ENCODE results near the gene CD177. TPM values are rescaled to one million over a fixed set of nuclear protein-coding genes. Genes with fewer than 3 reads are reported as not detected.

CD177 gene, protein sequence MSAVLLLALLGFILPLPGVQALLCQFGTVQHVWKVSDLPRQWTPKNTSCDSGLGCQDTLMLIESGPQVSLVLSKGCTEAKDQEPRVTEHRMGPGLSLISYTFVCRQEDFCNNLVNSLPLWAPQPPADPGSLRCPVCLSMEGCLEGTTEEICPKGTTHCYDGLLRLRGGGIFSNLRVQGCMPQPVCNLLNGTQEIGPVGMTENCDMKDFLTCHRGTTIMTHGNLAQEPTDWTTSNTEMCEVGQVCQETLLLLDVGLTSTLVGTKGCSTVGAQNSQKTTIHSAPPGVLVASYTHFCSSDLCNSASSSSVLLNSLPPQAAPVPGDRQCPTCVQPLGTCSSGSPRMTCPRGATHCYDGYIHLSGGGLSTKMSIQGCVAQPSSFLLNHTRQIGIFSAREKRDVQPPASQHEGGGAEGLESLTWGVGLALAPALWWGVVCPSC
- 3.0 TPM for total RNA-seq
- 0.22 TPM for polyA plus RNA-seq

DNA sequence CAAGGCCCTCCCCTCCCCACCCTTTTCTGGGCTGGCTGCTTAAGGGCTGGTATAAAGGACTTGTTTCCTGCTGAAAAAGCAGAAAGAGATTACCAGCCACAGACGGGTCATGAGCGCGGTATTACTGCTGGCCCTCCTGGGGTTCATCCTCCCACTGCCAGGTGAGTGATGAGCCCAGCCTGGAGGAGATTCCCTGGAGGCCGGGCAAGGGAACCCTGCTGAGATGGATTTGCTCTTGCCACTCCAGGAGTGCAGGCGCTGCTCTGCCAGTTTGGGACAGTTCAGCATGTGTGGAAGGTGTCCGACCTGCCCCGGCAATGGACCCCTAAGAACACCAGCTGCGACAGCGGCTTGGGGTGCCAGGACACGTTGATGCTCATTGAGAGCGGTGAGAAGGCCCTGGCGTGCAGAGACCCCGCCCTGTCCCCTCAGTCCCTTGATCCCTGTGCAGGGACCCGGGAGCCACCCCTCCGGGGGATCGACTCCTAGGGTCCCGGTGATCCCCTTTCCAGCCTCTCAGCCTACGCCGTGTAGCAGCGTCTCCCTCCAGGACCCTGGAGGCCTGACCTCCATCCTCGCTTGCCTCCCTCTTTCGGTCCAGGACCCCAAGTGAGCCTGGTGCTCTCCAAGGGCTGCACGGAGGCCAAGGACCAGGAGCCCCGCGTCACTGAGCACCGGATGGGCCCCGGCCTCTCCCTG is at the start of gene CD177:
Gene CD177 (plus strand): TSS at position 81 of the 699 bp plus-strand sequence. CDS start 29 bp downstream, at position 110.
- DNase-seq (ENCODE audit: extremely low spot score), result no peak
- 14% methylated on average over 27 of the region's 27 CpGs for WGBS
- Histone ChIP-seq H3K36me3 (ENCODE audit: insufficient read depth) (no peaks in the 10 kb centered on the region), H3K27ac (ENCODE audit: low read depth) (no peak within 1 kb of the TSS), H3K4me3 (ENCODE audit: low read depth, low read length) (no peak within 1 kb of the TSS), H3K4me1 (ENCODE audit: insufficient read depth) (no peaks in the 10 kb centered on the region)

DNA sequence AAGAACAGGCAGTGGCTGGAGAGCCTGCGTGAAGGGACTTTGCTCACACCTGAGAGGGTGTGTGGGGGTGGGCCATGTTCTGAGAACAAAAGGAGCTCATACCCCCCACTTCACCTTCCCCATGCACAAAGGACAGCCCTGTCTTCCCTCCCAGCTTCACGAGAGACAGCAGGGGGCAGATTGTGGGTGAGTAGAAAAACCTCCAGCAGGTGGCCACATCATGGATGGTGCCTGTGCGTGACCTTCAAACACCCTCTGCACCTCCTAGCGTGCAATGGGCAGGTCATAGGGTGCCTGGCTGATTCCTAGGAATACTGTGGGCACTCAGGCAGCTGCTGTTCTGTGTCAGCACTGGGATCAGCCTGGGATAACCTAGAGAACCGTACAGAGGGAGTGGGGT is 47.8 kb upstream of the CD177 start:
- Histone ChIP-seq H3K4me3 (ENCODE audit: low read depth, low read length) (no peak overlapping the region), H3K36me3 (ENCODE audit: insufficient read depth) (no peaks in the 10 kb centered on the region), H3K27ac (ENCODE audit: low read depth) (no peak overlapping the region), H3K4me1 (ENCODE audit: insufficient read depth) (no peaks in the 10 kb centered on the region)
- WGBS, result 59% methylated on average over 5 of the region's 5 CpGs
- no peak for DNase-seq (ENCODE audit: extremely low spot score)

DNA sequence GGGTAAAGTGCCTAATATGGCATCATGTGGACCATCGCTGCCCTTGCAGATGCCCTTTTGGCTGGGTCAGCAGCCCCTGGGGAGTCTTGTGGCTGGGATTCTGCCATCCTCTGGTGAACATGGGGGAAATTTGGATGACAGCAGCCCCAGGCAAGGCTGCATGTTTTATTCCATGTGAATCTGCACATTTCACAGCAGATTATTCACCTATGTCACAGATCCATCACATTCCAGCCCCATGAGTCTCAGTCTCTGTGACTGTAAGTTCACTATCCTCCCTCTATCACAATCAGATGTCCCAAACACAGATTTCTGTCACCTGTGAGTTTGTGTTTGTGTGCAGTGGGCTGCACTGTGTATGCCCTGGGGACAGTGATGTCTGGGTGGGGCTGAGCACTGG is 47.4 kb upstream of the CD177 start:
- no peak for DNase-seq (ENCODE audit: extremely low spot score)
- Histone ChIP-seq H3K4me3 (ENCODE audit: low read depth, low read length) (no peak overlapping the region), H3K27ac (ENCODE audit: low read depth) (no peak overlapping the region), H3K36me3 (ENCODE audit: insufficient read depth) (no peaks in the 10 kb centered on the region), H3K4me1 (ENCODE audit: insufficient read depth) (no peaks in the 10 kb centered on the region)
- 90% methylated on average over 1 of the region's 1 CpG for WGBS

DNA sequence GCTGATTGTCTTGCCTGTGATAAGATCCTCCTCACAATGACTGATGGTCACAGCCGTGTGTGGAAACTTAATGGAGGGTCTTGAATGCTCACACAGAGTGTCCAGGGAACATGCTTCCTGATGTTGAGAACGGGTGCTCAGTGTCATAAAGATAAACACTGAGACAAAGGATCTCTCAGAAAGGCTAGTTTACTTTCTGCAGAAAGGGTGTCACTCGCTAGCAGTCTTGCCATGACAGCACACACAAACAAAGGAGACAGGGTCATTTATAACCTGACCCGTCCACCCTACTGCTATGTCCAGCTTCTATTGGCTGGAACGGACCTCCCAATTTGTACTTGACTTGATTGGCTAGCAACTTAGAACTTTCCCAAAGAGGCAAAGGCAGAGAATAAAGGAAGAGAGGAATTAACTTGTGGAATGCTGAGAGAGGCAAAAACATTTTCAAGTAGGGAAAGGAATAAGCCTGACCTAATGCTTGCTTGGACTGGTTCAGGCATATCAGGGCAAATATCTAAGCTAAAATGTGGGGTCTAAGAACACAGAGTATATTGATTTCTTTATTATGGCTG is 45.2 kb upstream of the CD177 start:
- no peaks in the 10 kb centered on the region for H3K36me3 ChIP-seq (ENCODE audit: insufficient read depth)
- 53% methylated on average over 5 of the region's 5 CpGs for WGBS
- no peak overlapping the region for H3K4me3 ChIP-seq (ENCODE audit: low read depth, low read length)
- H3K27ac ChIP-seq (ENCODE audit: low read depth), result no peak overlapping the region
- no peaks in the 10 kb centered on the region for H3K4me1 ChIP-seq (ENCODE audit: insufficient read depth)
- no peak for DNase-seq (ENCODE audit: extremely low spot score)

DNA sequence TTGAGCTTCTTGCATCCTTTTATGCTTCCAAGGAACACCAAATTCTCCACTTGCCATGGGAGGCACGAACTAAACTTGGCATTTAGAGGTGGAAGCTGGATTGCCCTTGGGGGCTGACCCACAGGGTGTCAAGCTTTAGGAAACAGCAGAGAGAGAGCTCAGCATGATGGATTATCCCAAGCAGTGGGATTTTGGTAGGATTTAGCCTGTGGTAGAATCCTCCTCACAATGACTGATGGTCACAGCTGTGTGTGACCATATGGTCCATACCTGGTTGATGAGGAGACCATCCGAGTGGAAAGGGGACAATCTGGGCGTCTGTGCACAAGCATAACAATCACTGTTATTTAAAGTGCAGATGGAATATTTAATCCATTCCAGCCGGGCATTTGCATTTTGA is 44.0 kb upstream of the CD177 start:
- H3K4me1 ChIP-seq (ENCODE audit: insufficient read depth), result no peaks in the 10 kb centered on the region
- no peak for DNase-seq (ENCODE audit: extremely low spot score)
- 63% methylated on average over 4 of the region's 4 CpGs for WGBS
- no peak overlapping the region for H3K4me3 ChIP-seq (ENCODE audit: low read depth, low read length)
- no peaks in the 10 kb centered on the region for H3K36me3 ChIP-seq (ENCODE audit: insufficient read depth)
- H3K27ac ChIP-seq (ENCODE audit: low read depth), result no peak overlapping the region

DNA sequence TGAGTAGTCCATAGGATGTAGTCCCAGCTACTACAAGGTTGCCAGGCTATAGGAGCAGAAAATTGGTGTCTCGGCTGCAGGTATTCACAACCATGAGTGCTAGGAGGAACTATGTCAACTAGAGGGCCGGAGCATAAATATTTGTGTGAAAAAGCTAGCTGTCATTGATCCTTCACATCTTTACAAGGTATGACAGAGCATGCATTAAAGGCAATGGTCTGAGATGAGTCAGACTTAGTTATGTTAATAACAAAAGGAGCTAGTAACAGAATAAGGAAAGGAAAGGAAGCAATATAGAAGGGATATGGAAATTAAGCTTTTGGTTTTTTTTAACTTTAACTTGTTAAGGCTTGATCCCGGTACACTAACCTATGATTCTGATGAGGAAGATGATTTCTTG is 43.3 kb upstream of the CD177 start:
- 79% methylated on average over 3 of the region's 3 CpGs for WGBS
- Histone ChIP-seq H3K4me3 (ENCODE audit: low read depth, low read length) (no peak overlapping the region), H3K36me3 (ENCODE audit: insufficient read depth) (no peaks in the 10 kb centered on the region), H3K4me1 (ENCODE audit: insufficient read depth) (no peaks in the 10 kb centered on the region), H3K27ac (ENCODE audit: low read depth) (no peak overlapping the region)
- DNase-seq (ENCODE audit: extremely low spot score), result no peak

DNA sequence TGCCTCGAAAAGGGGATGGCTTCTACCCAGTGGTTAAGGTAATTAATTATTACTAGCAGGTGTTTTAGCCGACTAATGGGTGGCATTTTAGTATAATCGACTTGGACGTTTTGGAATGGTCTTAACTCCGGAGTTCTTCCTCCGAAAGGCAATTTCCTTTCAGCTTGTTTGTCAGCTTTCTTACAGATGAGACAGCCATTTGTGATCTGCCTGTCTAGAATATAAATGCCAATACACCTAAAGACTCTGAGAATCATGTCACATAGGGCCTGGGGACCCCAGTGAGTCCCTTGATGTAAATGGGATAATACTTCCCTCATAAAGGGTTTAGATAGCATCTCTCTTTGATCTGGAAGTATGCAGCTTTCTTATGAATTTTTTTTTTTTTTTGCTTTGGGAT is 42.2 kb upstream of the CD177 start:
- 79% methylated on average over 6 of the region's 6 CpGs for WGBS
- Histone ChIP-seq H3K4me1 (ENCODE audit: insufficient read depth) (no peaks in the 10 kb centered on the region), H3K36me3 (ENCODE audit: insufficient read depth) (no peaks in the 10 kb centered on the region), H3K4me3 (ENCODE audit: low read depth, low read length) (no peak overlapping the region), H3K27ac (ENCODE audit: low read depth) (no peak overlapping the region)
- no peak for DNase-seq (ENCODE audit: extremely low spot score)

DNA sequence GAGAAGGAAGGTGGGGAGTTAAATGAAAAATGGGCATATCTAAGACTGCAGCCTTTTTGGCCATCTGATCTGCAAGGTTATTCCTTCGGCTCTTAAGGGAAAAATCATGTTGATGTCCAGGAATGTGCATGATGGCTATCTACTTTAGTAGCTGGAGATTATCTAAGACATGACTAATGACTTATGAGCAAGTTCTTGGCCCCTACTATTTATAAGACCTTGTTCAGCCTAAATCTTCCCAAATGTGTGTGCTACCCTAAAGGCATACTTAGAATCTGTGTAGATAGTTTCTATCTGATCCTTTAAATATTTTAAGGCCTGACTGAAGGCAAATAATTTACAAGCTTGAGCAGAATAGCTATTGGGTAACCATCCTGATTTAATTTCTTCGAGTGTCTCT is 41.8 kb upstream of the CD177 start:
- no peak overlapping the region for H3K4me3 ChIP-seq (ENCODE audit: low read depth, low read length)
- 74% methylated on average over 2 of the region's 2 CpGs for WGBS
- DNase-seq (ENCODE audit: extremely low spot score), result no peak
- no peak overlapping the region for H3K27ac ChIP-seq (ENCODE audit: low read depth)
- no peaks in the 10 kb centered on the region for H3K36me3 ChIP-seq (ENCODE audit: insufficient read depth)
- H3K4me1 ChIP-seq (ENCODE audit: insufficient read depth), result no peaks in the 10 kb centered on the region

DNA sequence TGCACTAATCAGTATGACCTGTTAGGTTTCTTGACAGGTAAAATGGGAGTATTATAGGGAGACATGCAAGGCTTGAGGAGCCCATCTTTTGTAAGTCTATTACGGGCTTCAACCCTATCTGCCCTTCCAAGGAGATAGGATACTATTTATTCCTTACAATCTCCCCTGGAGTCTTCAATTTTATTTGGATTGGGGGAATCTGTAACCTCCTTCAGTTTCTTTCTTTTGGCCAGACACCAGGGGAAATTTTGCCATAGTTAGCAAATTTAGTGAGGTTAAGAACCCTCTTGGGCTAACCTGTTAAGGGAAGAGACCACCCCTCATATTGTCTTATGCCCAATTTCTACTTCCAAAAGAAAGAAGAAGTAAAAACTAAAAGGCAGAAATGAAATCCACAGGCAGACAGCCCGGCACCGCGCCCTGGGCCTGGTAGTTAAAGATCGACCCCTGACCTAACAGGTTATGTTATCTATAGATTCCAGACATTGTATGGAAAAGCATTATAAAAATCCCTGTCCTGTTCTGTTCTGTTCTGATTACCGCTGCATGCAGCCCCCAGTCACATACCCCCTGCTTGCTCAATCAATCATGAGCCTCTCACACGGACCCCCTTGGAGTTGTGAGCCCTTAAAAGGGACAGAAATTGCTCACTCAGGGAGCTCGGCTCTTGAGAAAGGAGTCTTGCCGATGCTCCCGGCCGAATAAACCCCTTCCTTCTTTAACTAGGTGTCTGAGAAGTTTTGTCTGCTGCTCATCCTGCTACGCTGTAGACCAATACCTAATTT is 39.6 kb upstream of the CD177 start:
- 79% methylated on average over 12 of the region's 12 CpGs for WGBS
- no peaks in the 10 kb centered on the region for H3K36me3 ChIP-seq (ENCODE audit: insufficient read depth)
- H3K4me3 ChIP-seq (ENCODE audit: low read depth, low read length), result no peak overlapping the region
- no peaks in the 10 kb centered on the region for H3K4me1 ChIP-seq (ENCODE audit: insufficient read depth)
- DNase-seq (ENCODE audit: extremely low spot score), result no peak
- no peak overlapping the region for H3K27ac ChIP-seq (ENCODE audit: low read depth)

DNA sequence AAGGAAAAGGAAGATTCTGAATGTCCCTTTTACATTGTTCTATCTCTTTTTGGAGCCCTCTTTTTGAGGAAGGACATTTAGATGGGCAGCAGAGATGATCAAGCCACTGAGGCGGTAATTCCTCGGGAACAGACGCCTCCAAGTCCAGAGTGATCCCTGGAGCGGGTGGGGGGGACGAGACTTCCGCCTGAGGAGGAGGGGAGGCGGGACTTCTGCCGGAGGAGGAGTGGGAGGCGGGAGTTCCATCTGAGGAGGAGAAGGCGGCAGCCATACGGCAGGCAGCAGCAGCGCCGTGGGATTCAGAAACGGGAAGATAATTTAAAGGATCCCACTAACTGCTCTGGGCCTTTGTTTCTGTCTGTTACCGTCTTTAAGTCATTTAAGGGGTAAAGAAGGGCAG is 37.6 kb upstream of the CD177 start:
- no peaks in the 10 kb centered on the region for H3K36me3 ChIP-seq (ENCODE audit: insufficient read depth)
- WGBS, result 86% methylated on average over 15 of the region's 15 CpGs
- H3K27ac ChIP-seq (ENCODE audit: low read depth), result no peak overlapping the region
- H3K4me3 ChIP-seq (ENCODE audit: low read depth, low read length), result no peak overlapping the region
- no peak for DNase-seq (ENCODE audit: extremely low spot score)
- H3K4me1 ChIP-seq (ENCODE audit: insufficient read depth), result no peaks in the 10 kb centered on the region

DNA sequence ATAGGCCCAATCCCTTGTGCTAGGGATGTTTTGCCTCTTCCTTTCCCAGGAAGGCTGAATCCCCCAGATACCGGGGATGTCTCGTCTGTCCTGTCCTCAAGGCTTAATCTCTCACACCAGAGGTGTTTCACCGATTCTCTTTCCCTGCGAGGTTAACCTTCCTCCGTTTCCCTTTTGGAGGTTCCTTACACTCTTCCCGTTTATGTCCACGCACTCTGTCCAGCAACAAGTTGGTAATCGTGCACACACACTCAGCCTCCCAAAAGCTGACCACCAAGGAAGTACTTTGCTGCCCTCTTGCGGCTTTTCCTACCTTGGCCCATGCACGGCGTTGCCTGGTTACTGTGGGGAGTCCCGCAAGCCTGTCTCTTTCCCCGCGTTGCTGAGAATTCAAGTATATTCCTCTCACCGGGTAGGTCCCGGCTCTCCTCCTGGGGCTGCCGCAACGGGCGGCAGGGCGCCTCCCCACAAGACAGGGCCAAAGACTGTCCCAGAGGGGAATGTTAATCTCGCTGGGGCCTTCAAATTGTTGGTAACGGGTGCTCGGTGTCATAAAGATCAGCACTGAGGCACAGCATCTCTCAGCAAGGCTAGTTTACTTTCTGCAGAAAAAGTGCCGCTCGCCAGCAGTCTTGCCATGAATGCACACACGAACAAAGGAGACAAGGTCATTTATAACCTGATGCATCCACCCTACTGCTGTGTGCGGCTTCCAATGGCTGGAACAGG is 36.7 kb upstream of the CD177 start:
- WGBS, result 85% methylated on average over 27 of the region's 27 CpGs
- no peak for DNase-seq (ENCODE audit: extremely low spot score)
- Histone ChIP-seq H3K36me3 (ENCODE audit: insufficient read depth) (no peaks in the 10 kb centered on the region), H3K4me3 (ENCODE audit: low read depth, low read length) (no peak overlapping the region), H3K27ac (ENCODE audit: low read depth) (no peak overlapping the region), H3K4me1 (ENCODE audit: insufficient read depth) (no peaks in the 10 kb centered on the region)

DNA sequence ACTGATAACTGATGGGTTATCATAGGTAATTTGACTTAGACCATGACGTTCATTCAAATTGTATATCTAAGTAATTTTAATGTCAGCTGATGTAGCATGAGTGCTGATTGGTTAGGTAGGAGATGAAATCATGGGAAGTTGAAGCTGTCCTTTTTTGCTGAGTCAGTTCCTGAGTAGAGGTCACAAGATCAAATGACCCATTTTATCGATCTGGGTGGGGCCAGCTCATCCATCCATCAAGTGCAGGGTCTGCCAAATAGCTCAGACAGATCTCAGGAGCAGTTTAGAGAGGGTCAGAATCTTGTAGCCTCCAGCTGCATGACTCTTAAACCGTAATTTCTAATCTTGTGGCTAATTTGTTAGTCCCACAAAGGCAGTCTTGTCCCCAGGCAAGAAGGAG is 35.3 kb upstream of the CD177 start:
- no peaks in the 10 kb centered on the region for H3K4me1 ChIP-seq (ENCODE audit: insufficient read depth)
- no peaks in the 10 kb centered on the region for H3K36me3 ChIP-seq (ENCODE audit: insufficient read depth)
- WGBS, result 48% methylated on average over 3 of the region's 3 CpGs
- no peak overlapping the region for H3K27ac ChIP-seq (ENCODE audit: low read depth)
- DNase-seq (ENCODE audit: extremely low spot score), result no peak
- H3K4me3 ChIP-seq (ENCODE audit: low read depth, low read length), result no peak overlapping the region

DNA sequence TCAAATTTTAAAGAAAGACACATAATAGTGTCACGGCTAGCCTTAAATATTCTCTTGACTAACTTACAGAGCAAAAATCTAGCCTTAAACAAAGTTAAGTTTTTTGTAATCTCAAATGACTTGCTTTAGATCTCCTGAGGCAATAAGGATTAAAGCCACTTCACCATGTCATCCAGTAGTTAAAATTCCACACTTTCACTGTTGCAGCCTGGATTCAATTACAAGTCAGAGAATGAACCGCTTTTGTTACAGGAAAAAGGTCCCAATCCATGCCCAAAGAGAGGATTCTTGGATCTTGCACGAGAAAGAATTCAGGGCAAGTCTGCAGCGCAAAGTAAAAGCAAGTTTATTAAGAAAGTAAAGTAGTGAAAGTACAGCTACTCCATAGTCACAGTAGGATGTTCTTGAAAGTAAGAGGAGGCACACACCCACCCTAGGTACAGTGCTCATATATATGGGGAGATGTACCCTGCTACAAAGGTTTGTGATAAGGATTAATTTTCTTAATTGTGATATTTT is 34.6 kb upstream of the CD177 start:
- no peaks in the 10 kb centered on the region for H3K4me1 ChIP-seq (ENCODE audit: insufficient read depth)
- H3K27ac ChIP-seq (ENCODE audit: low read depth), result no peak overlapping the region
- H3K4me3 ChIP-seq (ENCODE audit: low read depth, low read length), result no peak overlapping the region
- H3K36me3 ChIP-seq (ENCODE audit: insufficient read depth), result no peaks in the 10 kb centered on the region
- WGBS, result 43% methylated on average over 4 of the region's 4 CpGs
- DNase-seq (ENCODE audit: extremely low spot score), result no peak
